H9 (cell line): ENCODE results near the gene CLEC3A. TPM values are rescaled to one million over a fixed set of nuclear protein-coding genes. Genes with fewer than 3 reads are reported as not detected.

Experiments used
- DNase-seq: peaks from one replicate; pipeline ENCODE4 v3.0.0-alpha.2; 2017
- H2AFZ ChIP-seq: one replicate; pipeline ENCODE4 v1.6.1; 2013; ENCODE audit warnings: mild to moderate bottlenecking, low read length, control low read depth, moderate library complexity
- H2AK5ac ChIP-seq: 2 replicates; pipeline ENCODE4 v1.6.1; 2013; ENCODE audit warnings: low read length, control low read depth, mixed read lengths; ENCODE audit not compliant: insufficient read length
- H2BK120ac ChIP-seq: one replicate; pipeline ENCODE4 v1.6.1; 2013; ENCODE audit warnings: low read depth, mild to moderate bottlenecking, low read length, control low read depth, inconsistent platforms; ENCODE audit not compliant: poor library complexity, severe bottlenecking
- H2BK12ac ChIP-seq: 2 replicates; pipeline ENCODE4 v1.6.1; 2013; ENCODE audit warnings: low read length, control low read depth, mixed read lengths, low read depth; ENCODE audit not compliant: insufficient read length
- H2BK15ac ChIP-seq: 2 replicates; pipeline ENCODE4 v1.6.1; 2013; ENCODE audit warnings: low read depth, low read length, control low read depth
- H2BK20ac ChIP-seq: one replicate; pipeline ENCODE4 v1.6.1; 2013; ENCODE audit warnings: low read depth, mild to moderate bottlenecking, low read length, control low read depth, inconsistent platforms; ENCODE audit not compliant: poor library complexity, severe bottlenecking
- H2BK5ac ChIP-seq: 2 replicates; pipeline ENCODE4 v1.6.1; 2013; ENCODE audit warnings: low read length, control low read depth, mixed read lengths; ENCODE audit not compliant: insufficient read length
- H3K14ac ChIP-seq: 2 replicates; pipeline ENCODE4 v1.6.1; 2013; ENCODE audit warnings: low read length, control low read depth; ENCODE audit not compliant: insufficient read depth
- H3K18ac ChIP-seq: 2 replicates; pipeline ENCODE4 v1.6.1; 2013; ENCODE audit warnings: low read depth, mild to moderate bottlenecking, mixed read lengths, low read length, control low read depth; ENCODE audit not compliant: insufficient read length
- H3K23ac ChIP-seq: 2 replicates; pipeline ENCODE4 v1.6.1; 2013; ENCODE audit warnings: low read length, control low read depth, mixed read lengths, low read depth; ENCODE audit not compliant: insufficient read length
- H3K23me2 ChIP-seq: 2 replicates; pipeline ENCODE4 v1.6.1; 2013; ENCODE audit warnings: low read depth, mild to moderate bottlenecking, mixed read lengths, low read length, control low read depth; ENCODE audit not compliant: insufficient read length, poor library complexity, severe bottlenecking
- H3K27ac ChIP-seq: 2 replicates; pipeline ENCODE4 v1.5.1; 2013; ENCODE audit warnings: low read length, control low read depth, mixed read lengths, low read depth; ENCODE audit not compliant: insufficient read length
- H3K27me3 ChIP-seq: 2 replicates; pipeline ENCODE4 v1.6.1; 2013; ENCODE audit warnings: low read length, control low read depth, inconsistent platforms; ENCODE audit not compliant: insufficient read depth
- H3K4ac ChIP-seq: 2 replicates; pipeline ENCODE4 v1.6.1; 2013; ENCODE audit warnings: low read depth, mild to moderate bottlenecking, control low read depth, inconsistent platforms, low read length, moderate library complexity
- H3K4me1 ChIP-seq: 2 replicates; pipeline ENCODE4 v1.6.1; 2013; ENCODE audit warnings: low read length, control low read depth, inconsistent platforms; ENCODE audit not compliant: insufficient read depth
- H3K4me2 ChIP-seq: 2 replicates; pipeline ENCODE4 v1.6.1; 2013; ENCODE audit warnings: low read length, control low read depth, mixed read lengths; ENCODE audit not compliant: insufficient read length, insufficient read depth
- H3K56ac ChIP-seq: 2 replicates; pipeline ENCODE4 v1.6.1; 2013; ENCODE audit warnings: low read depth, mild to moderate bottlenecking, mixed read lengths, low read length, control low read depth; ENCODE audit not compliant: insufficient read length
- H3K79me1 ChIP-seq: 2 replicates; pipeline ENCODE4 v1.6.1; 2013; ENCODE audit warnings: low read depth, mild to moderate bottlenecking, moderate library complexity, low read length, control low read depth, inconsistent platforms; ENCODE audit not compliant: insufficient read depth, poor library complexity, severe bottlenecking
- H3K79me2 ChIP-seq: 2 replicates; pipeline ENCODE4 v1.6.1; 2013; ENCODE audit warnings: low read length, control low read depth, inconsistent platforms; ENCODE audit not compliant: insufficient read depth
- H3K9ac ChIP-seq: 2 replicates; pipeline ENCODE4 v1.6.1; 2013; ENCODE audit warnings: low read length, control low read depth, mixed read lengths; ENCODE audit not compliant: insufficient read length; ENCODE audit errors: extremely low read depth
- H3K9me3 ChIP-seq: one replicate; pipeline ENCODE4 v1.6.1; 2013; ENCODE audit warnings: low read depth, low read length, inconsistent platforms; ENCODE audit not compliant: control insufficient read depth
- H3T11ph ChIP-seq: one replicate; pipeline ENCODE4 v1.6.1; 2013; ENCODE audit warnings: mild to moderate bottlenecking, low read length, control low read depth, inconsistent platforms
- H4K20me1 ChIP-seq: one replicate; pipeline ENCODE4 v1.6.1; 2013; ENCODE audit not compliant: control insufficient read depth, insufficient read length, insufficient read depth
- H4K5ac ChIP-seq: 2 replicates; pipeline ENCODE4 v1.6.1; 2013; ENCODE audit warnings: low read depth, mild to moderate bottlenecking, mixed read lengths, low read length, control low read depth; ENCODE audit not compliant: insufficient read length
- H4K8ac ChIP-seq: replicated peaks from 2 replicates; pipeline ENCODE4 v1.6.1; 2013; ENCODE audit warnings: low read length, control low read depth, mixed read lengths, low read depth; ENCODE audit not compliant: insufficient read length
- H4K91ac ChIP-seq: 2 replicates; pipeline ENCODE4 v1.6.1; 2013; ENCODE audit warnings: low read depth, mild to moderate bottlenecking, moderate library complexity, mixed read lengths, low read length, control low read depth; ENCODE audit not compliant: insufficient read length
- H3K27ac Mint-ChIP-seq, 3 experiments: 2 replicates in 2 of 3; 3 replicates in 1 of 3; pipeline ENCODE4 v1.8.0; 2020 to 2021; ENCODE audit warnings: mixed read lengths in 3 of 3, mild to moderate bottlenecking in 1 of 3, moderate library complexity in 1 of 3
- H3K27me3 Mint-ChIP-seq: 2 replicates; pipeline ENCODE4 v1.8.0; 2021; ENCODE audit warnings: low read depth, mild to moderate bottlenecking, moderate library complexity, mixed read lengths
- H3K36me3 Mint-ChIP-seq, 3 experiments: 2 replicates in 2 of 3; 3 replicates in 1 of 3; pipeline ENCODE4 v1.8.0; 2020 to 2021; ENCODE audit warnings: low read depth in 3 of 3, mixed read lengths in 3 of 3; ENCODE audit not compliant: insufficient read depth in 1 of 3
- H3K4me1 Mint-ChIP-seq, 2 experiments: 2 replicates each; pipeline ENCODE4 v1.8.0; 2020; ENCODE audit warnings: mixed read lengths in 2 of 2
- H3K4me3 Mint-ChIP-seq, 2 experiments: 2 replicates in 1 of 2; 3 replicates in 1 of 2; pipeline ENCODE4 v1.8.0; 2020 to 2021; ENCODE audit warnings: mild to moderate bottlenecking in 2 of 2, mixed read lengths in 2 of 2, moderate library complexity in 1 of 2
- H3K9me3 Mint-ChIP-seq, 2 experiments: 2 replicates in 1 of 2; 3 replicates in 1 of 2; pipeline ENCODE4 v1.8.0; 2020; ENCODE audit warnings: mild to moderate bottlenecking in 2 of 2, mixed read lengths in 2 of 2, moderate library complexity in 1 of 2
- CTCF ChIP-seq: fragments of 200-600 bp; sonication (generic); conservative IDR thresholded peaks from 3 replicates; pipeline ENCODE4 v1.8.0; 2021; ENCODE audit warnings: antibody characterized with exemption, mild to moderate bottlenecking
- WGBS: extraction: QIAGEN DNeasy Blood & Tissue Kit; methylation state at CpG from one replicate; pipeline ENCODE4 v1.1.7; 2013; ENCODE audit warnings: missing lambda C conversion rate, low lambda C conversion rate, mixed read lengths; ENCODE audit not compliant: insufficient read length; ENCODE audit errors: extremely low coverage; 5-methylcytosine and 5-hydroxymethylcytosine counted together
- total RNA-seq: library from RNA; stranded (reverse); gene quantifications from 2 replicates; pipeline ENCODE4 v1.2.1, GENCODE V29; 2021

CLEC3A gene
- total RNA-seq, 1 experiment from 2014 or later: not detected

DNA sequence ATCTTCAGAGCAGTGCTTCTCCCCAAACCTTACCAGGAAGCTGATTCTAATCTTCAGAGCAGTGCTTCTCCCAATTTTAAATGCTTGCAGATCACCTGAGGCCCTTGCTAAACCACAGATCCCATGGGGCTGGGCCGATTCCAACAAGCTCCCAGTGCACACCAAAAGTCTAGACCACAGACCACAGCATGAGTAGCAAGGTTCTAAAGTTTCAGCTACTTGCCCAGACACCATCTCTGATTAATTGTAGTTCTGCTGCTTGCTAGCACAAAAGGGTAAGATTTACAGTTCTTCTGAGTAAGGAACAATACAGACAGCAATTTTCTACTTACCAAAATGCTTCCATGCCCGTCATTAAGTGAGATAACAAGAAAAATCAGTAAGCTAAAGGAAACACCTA is 12.2 kb downstream of the CLEC3A start:
- H2BK15ac ChIP-seq: no peak overlapping the region
- H4K5ac ChIP-seq: no peak overlapping the region
- Mint-ChIP-seq H3K9me3 (no peaks in the 10 kb centered on the region), H3K4me3 (no peak overlapping the region), H3K27ac (no peak overlapping the region), H3K4me1 (no peaks in the 10 kb centered on the region), H3K36me3 (no peaks in the 10 kb centered on the region), H3K27me3 (peaks cover 63% of the 10 kb centered on the region)
- no peak overlapping the region for H3K14ac ChIP-seq
- H3K9me3 ChIP-seq: no peaks in the 10 kb centered on the region
- H3K23ac ChIP-seq: no peak overlapping the region
- no peak overlapping the region for H2BK20ac ChIP-seq
- no peak for TF ChIP-seq CTCF
- no peaks in the 10 kb centered on the region for H3K4me1 ChIP-seq
- H3K4ac ChIP-seq: no peak overlapping the region
- no peak overlapping the region for H4K91ac ChIP-seq
- H3K79me2 ChIP-seq: no peaks in the 10 kb centered on the region
- WGBS: no CpG with 5 or more reads among the region's 2 CpGs
- no peaks in the 10 kb centered on the region for H3K27me3 ChIP-seq
- no peak overlapping the region for H3K4me2 ChIP-seq
- H3K27ac ChIP-seq: no peak overlapping the region
- no peak overlapping the region for H3K9ac ChIP-seq
- H4K20me1 ChIP-seq: no peaks in the 10 kb centered on the region
- H2BK5ac ChIP-seq: no peak overlapping the region
- H4K8ac ChIP-seq: no peak overlapping the region
- H2AFZ ChIP-seq: no peak overlapping the region
- DNase-seq: no peak
- H2AK5ac ChIP-seq: no peak overlapping the region
- no peak overlapping the region for H2BK120ac ChIP-seq
- no peak overlapping the region for H3K18ac ChIP-seq
- no peaks in the 10 kb centered on the region for H3K23me2 ChIP-seq
- H3K56ac ChIP-seq: no peak overlapping the region
- no peak overlapping the region for H2BK12ac ChIP-seq
- no peak overlapping the region for H3T11ph ChIP-seq
- H3K79me1 ChIP-seq: no peaks in the 10 kb centered on the region
